ENCODE data around the gene PLA2G7.
"Not testable (repeated sequence)": the region's sequence is repeated elsewhere in the genome, so short reads cannot be mapped to it uniquely, and the experiment has no call there.

The PLA2G7 gene

GRCh38 chr6:46746696-46747095 is 11.5 kb upstream of the PLA2G7 start, which contains the start of gene ANKRD66:
Gene ANKRD66, plus strand, starts transcription at chr6:46746933. Its CDS starts 5,016 bp downstream, at chr6:46751949.
- no peak for DNase-seq

DNA sequence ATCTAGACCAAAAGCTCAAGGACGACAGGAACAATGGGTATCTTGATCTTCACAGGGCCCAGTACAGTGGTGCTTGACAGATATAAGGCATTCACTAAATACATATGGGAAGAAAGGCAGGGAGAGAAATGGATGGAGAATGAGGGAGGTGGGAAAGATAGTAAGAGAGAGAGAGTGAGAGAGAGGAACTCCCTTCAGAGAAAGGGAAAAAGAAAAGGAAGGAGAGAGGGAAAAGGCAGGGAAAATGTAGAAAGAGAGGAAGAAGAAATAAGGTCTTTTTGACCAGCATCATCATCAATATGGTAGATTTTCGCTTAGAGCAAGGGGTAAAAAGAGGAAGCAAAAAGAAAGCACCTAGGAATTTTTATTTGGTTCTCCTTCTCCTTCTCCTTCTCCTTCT is 10.8 kb upstream of the PLA2G7 start:
- DNase-seq: no peak

DNA sequence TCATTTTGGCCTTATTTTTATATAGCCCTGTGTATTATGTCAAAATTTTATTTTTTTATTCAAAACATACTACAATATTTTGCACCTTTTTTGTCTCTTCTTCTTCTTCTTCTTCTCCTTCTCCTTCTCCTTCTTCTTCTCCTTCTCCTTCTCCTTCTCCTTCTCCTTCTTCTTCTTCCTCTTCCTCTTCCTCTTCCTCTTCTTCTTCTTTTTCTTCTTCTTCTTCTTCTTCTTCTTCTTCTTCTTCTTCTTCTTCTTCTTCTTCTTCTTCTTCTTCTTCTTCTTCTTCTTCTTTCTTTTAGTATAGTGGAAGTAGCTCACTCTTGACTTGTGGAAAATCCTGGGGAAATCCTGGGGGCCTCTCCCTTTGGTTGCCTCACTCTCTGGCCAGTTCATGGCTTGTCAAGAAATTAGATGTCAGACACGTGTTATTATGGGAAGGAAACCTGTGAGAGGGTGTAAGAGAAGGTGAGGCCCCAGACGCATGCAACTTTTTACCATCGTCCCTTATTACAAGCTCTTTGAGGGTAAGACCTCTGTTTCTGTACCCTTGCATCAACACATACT is 9.1 kb upstream of the PLA2G7 start:
- not testable (repeated sequence) for DNase-seq

- no peak for DNase-seq
Observed at GRCh38 chr6:46743425-46744158, 8.4 kb upstream of the PLA2G7 start.

GRCh38 chr6:46741910-46742309 is 6.7 kb upstream of the PLA2G7 start:
- no peak for DNase-seq

DNA sequence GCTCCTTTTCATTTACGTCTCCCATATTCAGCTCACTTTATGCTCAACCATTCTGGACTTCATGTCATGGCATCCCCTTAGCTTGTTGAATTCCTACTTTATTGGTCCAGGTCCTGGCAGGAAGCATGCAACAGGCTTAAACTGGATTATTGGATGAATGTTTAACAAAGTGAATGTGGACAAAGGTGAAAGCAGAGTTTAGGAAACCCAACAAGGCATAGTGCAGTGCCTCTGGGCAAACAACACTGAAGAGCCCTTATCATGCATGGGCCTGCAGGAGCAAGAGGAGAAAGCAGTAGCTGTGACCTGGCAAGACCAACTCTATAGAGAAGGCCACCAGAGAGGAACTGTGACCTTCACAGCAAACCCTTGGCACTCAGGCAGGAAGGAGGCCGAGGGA is 6.3 kb upstream of the PLA2G7 start:
- no peak for DNase-seq

DNA sequence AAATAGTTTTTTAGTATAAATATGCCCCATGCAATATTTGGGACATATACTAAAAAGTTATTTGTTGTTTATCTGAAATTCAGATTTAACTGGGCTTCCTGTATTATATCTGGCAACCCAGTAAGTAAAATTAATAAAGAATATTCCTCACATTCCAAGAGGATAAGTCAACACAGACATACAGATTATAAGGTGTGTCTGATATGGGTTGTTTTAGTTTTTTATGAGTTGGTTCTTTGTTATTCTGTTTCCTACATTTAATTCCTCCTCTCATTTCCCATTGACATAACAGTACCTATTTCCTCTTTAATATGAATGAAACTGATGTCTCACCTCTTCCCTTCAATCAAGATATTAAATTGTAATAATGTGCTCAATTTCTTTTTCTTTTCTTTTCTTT is 1.7 kb upstream of the PLA2G7 start:
- no peak for DNase-seq

DNA sequence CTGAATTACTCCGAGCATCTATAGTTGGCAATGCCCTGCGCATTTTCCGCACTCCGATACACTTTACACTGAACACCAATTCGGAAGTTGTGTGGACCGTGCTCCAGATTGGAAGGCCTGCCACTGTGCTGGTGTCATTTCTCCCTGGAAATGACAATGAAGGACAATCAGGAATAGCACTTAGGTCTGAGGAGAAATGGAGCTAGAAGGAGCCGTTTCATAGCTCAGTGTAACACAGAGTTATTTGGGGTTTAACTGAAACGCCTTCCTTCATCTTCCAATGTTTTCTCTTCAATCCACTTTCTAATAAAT is 501 bp upstream of the PLA2G7 start:
- no peak for DNase-seq

- no peak for DNase-seq
Observed at GRCh38 chr6:46733341-46733801, 1.8 kb downstream of the PLA2G7 start.

- no peak for DNase-seq
Observed at GRCh38 chr6:46730921-46731461, 4.2 kb downstream of the PLA2G7 start.

DNA sequence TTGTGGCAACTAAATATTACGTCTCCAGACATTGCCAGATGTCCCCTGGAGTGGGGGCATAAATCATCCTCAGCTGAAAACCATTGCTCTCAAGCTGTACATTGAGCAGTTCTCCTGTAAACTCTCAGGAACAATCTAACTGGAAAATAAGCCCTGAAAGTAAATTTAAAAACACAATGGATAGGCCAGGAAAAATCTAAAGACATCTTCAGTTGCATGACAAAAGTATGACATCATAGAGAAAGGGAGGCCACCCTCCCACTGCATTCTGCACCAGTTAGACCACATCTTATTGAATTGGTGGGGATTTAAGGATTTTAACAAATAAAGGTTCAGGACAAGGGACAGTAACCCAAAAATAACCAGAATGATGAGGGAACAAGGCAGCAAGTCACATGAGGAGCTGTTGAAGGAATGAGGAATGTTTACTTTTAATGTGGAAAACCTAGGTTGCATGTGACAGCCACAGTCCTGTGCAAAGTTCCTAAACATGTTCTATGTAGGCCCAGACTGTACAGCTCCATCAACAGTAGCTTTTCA is 5.3 kb downstream of the PLA2G7 start:
- no peak for DNase-seq

- no peak for DNase-seq
Observed at GRCh38 chr6:46720401-46720800, 14.8 kb downstream of the PLA2G7 start.

GRCh38 chr6:46719099-46719498 is 16.1 kb downstream of the PLA2G7 start:
- DNase-seq: no peak

DNA sequence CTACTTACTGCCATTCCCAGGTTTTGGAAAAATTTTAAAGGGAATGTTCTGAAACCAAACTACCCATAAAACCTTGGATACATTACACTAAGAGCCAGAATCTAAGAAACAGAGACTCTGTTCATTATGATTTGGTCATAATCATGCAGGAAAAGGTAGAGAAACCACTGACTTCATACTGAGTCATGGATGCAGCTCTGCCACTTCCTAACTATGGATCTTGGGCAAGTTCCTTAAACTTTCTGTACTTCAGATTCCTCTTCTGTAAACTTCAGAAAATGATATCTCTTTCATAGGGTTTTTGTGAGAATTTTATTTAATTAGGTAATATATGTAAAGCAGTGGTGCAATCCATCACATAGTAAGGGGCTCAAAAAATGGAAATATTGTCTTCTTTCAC is 20.0 kb downstream of the PLA2G7 start:
- no peak for DNase-seq

DNA sequence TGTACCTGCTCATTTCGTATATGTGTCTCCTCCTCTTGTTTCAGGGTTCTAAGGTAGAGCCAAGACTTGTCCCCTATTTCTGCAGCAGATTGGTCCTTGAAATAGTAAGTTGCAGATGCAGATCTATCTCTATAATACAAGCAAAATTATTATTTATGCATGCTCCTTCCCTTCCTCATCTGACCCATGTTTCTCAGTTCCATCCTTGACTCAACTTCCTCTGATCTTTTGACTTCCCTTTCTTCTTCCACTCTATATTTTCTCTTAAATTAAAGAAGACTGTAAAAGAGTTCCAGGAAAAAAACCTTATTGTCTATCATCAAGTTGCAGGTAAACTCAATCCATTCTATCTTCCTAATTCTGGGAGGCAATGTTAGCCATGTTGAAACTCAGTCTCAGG is 23.7 kb downstream of the PLA2G7 start:
- no peak for DNase-seq

GRCh38 chr6:46706464-46706863 is 28.7 kb downstream of the PLA2G7 start:
- no peak for DNase-seq

DNA sequence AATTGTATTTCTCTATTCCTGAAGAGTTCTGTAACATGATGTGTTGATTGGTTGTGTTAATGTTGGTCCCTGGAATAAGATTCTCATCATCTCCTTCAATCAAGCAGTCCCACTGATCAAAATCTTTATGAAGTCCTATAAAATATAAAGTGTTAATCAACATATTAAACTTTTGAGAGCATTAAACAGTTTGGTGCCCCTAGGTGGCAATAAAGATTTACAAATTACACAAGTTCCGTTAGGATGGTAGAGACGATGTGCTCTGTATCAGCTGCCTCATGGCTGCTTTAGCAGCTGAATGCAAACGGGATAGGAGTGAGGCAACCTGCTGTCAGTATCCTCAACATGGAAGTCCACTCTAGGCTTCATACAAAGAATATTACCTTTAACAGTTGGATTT is 30.6 kb downstream of the PLA2G7 start:
- no peak for DNase-seq

DNA sequence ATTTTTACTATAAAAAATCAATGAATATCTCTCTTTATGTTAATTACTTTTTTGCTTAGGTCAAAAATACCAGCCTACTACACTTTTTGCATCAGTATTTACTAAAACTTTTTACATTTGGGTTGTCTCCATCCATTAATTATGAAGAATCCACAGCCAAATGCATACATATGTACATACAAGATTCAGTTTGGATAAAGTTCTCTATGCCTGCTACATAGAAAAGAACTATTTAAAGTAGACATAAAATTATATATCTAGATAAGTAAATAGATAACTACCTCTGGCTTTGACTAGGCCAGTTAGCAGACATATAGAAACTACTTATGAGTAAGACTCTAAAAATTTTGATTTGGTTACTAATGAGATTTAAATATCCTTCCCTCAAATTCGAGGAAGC is 35.2 kb downstream of the PLA2G7 start:
- DNase-seq: no peak

GRCh38 chr6:46690911-46691451 is 44.2 kb downstream of the PLA2G7 start:
- DNase-seq: no peak

DNA sequence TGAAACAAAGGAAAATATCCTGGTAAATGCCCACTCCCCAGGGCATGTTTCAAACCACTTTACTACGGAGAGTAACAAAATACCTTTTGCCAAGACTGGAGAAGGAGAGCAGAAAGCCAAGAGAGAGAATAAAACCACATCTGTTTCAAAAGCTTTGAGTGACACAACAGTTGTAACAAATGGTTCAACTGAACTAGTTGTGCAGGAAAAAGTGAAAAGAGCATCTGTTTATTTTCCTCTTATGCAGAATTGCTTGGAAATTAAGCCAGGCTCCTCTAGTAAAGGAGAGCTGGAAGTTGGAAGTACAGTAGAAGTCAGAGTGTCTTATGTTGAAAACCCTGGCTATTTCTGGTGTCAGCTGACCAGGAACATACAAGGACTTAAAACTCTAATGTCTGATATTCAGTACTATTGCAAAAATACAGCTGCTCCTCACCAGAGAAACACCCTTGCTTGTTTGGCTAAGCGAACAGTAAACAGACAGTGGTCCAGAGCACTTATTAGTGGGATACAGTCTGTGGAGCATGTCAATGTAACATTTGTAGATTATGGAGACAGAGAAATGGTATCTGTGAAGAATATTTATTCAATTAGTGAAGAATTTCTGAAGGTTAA is 44.9 kb downstream of the PLA2G7 start:
- no peak for DNase-seq

GRCh38 chr6:46689657-46690056 is 45.5 kb downstream of the PLA2G7 start:
- DNase-seq: no peak

GRCh38 chr6:46688966-46689335 is 46.2 kb downstream of the PLA2G7 start:
- no peak for DNase-seq

DNA sequence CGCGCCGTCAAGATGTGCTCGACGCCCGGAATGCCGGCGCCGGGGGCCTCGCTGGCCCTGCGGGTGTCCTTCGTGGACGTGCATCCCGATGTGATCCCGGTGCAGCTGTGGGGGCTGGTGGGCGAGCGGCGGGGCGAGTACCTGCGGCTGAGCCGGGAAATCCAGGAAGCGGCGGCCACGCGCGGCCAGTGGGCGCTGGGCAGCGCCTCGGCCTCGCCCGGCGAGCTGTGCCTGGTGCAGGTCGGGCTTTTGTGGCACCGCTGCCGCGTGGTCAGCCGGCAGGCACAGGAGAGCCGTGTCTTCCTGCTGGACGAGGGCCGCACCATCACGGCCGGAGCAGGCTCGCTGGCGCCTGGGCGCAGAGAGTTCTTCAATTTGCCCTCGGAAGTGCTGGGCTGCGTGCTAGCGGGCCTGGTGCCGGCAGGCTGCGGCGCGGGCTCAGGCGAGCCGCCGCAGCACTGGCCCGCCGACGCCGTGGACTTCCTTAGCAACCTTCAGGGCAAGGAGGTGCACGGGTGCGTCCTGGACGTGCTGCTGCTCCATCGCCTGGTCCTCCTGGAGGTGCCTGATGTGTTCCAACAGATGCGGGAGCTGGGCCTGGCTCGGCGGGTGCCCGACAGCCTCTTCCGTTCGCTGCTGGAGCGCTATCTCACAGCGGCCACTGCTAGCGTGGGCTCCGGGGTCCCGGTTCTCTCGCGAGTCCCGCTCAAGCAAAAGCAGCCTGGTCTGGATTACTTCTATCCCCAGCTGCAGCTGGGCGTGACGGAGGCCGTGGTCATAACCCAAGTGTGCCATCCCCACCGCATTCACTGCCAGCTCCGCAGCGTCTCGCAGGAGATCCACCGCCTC is 46.8 kb downstream of the PLA2G7 start:
- DNase-seq: no peak
